NCI-H1048 (cell line): Measurements from ENCODE around the gene SEC31B.
A peak's percentile ranks its signal among the peaks of the same experiment; 100 is the strongest.

Experiments used
- DNase-seq: peaks from one replicate; lab custom pipeline; 2025; lab: John Stamatoyannopoulos, UW

Gene SEC31B, protein sequence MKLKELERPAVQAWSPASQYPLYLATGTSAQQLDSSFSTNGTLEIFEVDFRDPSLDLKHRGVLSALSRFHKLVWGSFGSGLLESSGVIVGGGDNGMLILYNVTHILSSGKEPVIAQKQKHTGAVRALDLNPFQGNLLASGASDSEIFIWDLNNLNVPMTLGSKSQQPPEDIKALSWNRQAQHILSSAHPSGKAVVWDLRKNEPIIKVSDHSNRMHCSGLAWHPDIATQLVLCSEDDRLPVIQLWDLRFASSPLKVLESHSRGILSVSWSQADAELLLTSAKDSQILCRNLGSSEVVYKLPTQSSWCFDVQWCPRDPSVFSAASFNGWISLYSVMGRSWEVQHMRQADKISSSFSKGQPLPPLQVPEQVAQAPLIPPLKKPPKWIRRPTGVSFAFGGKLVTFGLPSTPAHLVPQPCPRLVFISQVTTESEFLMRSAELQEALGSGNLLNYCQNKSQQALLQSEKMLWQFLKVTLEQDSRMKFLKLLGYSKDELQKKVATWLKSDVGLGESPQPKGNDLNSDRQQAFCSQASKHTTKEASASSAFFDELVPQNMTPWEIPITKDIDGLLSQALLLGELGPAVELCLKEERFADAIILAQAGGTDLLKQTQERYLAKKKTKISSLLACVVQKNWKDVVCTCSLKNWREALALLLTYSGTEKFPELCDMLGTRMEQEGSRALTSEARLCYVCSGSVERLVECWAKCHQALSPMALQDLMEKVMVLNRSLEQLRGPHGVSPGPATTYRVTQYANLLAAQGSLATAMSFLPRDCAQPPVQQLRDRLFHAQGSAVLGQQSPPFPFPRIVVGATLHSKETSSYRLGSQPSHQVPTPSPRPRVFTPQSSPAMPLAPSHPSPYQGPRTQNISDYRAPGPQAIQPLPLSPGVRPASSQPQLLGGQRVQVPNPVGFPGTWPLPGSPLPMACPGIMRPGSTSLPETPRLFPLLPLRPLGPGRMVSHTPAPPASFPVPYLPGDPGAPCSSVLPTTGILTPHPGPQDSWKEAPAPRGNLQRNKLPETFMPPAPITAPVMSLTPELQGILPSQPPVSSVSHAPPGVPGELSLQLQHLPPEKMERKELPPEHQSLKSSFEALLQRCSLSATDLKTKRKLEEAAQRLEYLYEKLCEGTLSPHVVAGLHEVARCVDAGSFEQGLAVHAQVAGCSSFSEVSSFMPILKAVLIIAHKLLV

DNA sequence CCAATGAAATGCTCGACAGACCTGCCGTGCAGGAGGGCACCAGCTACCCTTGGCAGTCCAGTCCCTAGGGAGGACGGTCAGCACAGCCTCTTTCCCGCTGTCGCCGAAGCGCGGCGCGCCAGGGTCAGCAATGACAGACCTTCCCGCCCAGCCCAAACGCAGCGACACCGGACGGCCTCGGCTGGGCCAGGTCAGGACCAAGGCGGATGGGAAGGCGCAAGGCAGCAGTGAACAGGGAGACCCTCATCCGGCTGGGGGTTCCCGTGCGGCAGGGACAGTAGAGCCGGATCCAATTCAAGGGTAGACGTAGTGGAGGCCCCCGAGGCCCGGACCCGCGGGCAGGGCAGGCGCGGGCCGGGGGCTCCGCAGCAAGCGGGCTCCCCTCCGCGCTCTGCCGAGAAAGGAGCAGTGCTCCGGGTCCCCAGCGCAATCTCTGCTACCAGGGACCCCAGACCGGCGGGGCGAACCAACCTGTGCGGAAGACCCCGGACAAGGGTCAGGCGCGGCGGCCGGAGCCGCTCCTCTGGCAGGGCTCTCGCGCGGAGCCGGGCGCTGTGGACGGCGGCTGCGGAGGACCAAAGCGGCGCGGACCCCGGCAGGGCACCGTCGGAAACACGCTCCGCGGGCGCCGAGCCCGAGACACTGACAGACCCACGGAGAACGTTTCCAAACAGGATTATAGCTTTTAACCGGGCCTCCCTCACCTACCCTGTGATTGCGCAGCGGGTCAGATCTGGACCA, at the start of gene SEC31B:
TSS of gene SEC31B (minus strand) at position 551 of the 741 bp plus-strand sequence. CDS start 2,909 bp downstream, outside the sequence.
- no peak for DNase-seq

DNA sequence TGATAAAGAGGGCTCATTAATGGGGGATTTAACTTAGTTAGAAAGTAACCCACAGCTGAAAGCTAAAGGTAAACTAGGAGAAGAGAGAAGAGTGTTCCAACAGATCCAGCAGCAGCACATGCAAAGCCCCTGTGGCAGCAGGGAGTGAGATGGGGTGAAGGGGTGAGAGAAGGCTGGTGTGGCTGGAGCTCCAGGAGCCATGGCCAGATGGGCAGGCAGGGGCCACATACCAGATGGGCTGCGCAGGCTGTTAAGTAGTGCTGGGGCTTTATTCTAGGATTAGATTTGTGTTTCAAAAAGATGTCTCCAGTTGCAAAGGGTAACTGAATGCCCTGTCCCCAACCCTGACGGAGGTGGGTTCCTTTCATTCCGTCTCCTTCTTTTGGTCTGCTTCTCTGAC, 49.3 kb upstream of the SEC31B start:
- no peak for DNase-seq

DNA sequence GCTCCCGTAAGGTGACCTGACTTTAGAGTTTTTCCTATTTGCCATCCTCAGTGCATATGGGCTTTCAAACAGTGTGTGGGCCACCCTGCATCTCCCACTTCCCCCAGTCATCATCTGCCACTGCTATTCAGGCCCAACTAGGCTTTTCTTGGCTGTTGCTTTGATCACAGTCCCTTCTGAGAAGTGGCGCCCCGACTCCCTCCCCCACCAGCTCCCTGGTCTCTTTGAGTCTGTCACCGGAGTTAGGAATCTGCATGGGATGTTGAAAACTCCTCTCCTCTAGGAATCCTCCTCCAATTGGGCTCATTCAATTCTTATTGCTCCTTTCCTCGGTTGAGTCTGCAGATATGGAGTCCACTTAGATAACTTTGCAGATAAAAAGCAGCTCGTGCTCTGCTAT, 48.2 kb upstream of the SEC31B start:
- DNase-seq = no peak

DNA sequence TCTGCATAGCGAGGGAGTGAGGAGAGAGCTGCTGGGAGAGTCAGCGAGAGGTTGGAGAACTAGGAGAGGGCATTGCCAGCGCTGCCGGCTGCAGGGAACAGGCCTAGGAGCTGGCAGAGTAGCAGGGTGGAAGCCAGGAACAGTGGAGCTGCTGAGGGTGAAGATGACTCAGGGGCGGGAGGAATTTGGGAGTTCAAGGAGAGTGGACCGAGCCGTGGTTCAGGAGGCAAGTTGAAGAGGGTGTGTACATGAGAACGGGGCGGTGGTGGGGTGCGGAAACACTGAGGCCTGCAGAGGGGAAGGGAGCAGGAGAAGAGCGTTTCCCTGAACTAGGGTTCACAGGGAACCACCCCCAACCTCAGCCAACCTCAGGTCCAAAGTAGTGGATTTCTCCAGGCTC, 47.6 kb upstream of the SEC31B start:
- DNase-seq = no peak

DNA sequence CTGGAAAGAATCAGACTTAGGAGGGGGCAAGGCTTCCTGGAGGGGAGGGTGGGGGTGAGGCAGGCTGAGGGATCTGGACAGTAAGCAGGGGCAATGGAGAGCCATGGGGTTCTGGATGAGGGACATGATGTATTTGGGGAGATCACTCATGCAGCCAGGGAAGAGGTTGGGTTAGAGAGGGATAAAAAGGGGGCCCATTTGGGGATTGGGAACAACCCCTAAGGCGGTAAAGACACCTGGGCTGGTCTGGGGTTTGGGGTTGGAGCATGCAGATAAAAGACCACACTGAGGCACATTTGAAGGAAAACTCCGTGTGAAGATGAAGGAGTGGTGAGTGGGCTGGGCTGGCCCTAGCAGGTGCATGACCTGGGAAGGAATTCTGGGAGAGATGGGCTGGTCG, 46.9 kb upstream of the SEC31B start:
- no peak for DNase-seq

DNA sequence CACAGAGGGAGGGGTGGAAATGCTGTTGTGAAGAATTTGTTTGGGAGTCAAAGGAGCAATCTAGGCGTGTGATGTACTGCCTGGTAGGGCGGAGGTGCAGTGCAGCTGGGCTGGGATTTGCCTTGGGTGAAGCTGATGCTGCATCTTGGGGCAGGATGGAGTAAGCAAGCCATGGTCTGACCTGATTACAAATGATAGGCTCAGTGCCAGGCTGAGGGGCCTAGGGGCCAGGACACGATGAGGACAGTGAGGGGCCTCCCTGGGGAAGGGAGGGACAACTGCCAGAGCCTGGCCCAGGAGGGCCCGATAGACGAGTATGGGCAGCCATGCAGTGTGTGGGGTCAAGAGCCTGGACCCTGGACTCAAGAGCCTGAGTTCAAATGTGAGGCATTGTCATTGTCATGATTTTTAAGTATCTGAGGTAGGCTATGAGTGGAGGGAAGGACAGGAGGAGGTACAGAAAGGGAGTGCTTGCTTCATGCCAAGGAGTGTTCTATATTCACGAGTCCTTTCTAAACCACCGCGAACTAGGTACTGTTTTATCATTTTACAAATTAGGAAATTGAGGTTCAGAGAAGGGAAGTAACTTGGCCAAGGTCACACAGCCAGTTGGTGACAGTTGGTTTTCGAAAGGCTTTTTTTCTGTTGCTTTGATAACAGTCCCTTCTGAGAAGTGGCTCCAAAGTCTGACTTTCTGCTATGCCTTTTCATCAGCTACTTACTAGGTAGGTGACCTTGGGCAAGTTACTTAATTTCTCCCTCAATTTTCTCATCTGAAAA, 45.7 kb upstream of the SEC31B start:
- no peak for DNase-seq

DNA sequence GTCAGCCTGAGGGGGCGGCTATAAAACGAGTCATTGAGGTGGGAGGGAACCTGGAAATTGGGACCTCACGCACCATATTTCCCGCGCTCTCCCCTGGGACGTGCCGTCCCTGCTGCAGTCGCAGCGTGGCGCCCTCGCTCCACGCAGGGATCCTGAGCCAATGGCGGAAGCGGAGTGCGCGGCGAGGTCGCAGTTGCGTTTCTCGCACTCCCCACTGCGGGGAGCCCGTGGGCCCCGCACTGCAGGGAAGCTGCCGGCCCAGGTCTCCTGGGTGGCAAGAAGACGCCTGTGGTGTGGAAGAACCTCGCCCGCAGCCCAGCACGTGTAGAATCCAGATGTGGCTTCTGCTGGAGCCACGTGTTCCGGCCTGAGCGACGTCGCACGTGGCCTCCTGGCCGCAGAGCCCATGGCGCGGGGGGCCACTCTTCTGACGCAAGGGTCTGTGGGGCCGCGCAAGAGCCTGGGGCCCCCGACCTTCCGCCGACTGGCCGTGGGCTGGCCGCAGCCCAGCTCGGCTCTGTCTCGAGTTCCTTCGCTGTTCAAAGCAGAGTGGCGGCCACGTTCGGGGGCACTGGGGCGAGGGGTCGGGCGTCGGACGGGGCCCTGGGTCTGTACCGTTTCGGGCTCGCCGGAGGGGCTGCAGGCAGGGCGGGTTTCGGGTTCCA, 42.5 kb upstream of the SEC31B start:
- peak; percentile 67 for DNase-seq

DNA sequence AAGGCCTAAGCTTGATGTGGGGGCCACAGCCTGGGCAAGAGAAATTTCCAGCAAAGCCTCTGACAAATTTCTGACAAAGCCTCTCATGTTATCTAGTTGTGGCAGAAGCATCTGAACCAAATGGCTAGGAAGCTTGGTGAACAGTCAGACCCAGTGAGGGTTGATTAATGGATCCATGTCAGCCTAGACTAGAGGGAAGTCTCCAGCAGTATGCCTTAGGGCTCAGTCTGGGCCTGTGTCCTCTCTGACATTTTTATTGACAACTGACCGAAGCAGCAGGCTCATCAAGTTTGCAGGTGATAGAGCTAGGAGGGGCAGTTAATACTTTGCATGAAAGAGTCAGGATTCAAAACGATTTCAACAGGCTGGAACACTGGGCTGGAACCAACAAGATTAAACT, 41.3 kb upstream of the SEC31B start:
- no peak for DNase-seq

DNA sequence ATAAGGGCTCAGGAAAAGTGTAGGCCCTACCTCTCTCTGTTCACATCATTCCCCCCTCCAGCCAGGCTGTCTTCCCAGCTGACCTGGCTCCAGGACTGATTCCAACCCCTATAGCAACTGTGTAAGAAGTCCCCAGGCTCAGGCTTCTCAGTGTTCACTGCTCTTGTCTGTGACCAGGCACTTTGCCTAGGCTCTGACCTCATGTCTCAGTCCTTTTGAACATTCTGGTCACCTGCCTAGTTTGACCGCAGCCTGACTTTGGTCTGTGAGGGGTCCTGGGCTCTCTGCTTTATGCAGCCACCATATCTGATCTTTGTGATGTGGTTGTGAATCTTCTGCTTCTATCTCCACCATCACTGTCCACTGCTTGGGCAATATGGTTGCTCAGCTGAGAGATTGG, 40.6 kb upstream of the SEC31B start:
- no peak for DNase-seq

DNA sequence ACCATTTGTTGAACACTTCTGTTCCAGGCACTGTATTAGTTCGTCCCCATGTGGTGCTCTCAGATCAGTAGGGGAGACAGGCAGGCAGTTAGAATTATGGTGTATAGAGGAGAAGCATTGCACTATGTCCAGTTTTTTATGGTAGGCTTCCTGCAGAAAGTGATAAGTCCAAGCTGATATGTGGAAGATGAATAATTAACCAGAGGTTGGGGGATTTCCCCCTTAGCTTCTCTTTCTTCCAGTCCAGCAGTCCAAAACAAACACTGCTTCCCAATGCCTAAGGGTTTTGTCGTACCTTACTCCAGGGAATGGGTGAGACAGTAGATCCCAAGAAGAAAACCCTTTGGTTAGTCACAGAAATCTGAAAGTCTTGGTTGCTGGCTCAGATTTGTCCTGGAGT, 35.2 kb upstream of the SEC31B start:
- DNase-seq = no peak

DNA sequence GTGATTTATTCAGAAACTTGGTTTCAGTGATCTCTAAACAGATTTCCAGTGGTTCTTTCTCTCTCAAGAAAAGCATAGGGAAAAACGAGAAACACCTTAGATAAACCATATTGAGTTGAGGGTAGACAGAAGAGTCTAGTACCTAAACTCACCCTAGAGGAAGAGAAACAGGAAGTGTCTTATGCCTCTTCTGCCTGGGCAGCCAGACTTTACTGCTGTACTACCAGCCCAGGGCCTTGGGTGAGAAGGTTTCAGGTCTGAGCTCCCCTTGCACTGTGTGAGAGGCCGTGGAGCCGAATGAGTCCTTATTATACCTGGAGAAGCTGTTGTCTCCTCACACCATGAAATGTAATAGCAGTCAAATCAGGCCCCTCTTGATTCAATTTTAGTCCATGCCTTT, 34.3 kb upstream of the SEC31B start:
- no peak for DNase-seq

DNA sequence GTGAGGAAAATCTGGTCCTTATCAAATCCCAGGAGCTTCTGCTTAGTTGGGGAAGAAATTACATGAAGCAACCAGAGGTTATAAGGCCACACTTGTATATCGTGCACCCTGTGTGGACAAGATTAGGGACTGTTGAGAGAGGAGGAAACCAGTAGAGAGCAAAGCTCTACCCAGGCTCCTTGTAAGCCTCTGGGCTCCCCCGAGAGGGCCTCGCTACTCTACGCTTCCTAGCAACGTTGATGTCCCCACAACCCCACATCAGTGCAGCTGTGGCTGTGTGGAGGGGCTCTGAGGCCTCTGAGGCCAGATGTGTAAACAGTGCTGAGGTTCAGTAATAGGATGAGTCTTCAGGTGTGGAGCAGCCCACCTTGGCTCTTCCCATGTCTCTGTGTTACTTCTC, 32.1 kb upstream of the SEC31B start:
- DNase-seq = no peak

DNA sequence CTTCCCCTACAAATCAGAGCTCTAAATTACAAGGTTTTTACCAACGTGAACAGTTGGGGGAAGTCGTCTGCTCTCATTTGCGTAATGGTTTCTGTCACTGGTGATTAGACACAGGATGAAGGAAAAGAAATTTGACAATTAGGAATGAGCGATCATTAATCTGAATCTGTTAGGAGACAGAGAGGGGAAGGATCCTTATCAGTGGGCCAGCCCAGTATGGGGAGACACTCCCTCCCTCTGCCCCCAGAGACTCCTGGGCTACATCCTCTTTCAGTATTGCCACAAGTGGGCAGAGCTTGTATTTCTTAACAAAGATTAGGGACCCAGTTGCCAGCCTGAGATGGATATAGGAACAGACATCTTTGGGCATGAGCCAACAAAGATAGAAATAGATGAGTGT, 31.5 kb upstream of the SEC31B start:
- no peak for DNase-seq

DNA sequence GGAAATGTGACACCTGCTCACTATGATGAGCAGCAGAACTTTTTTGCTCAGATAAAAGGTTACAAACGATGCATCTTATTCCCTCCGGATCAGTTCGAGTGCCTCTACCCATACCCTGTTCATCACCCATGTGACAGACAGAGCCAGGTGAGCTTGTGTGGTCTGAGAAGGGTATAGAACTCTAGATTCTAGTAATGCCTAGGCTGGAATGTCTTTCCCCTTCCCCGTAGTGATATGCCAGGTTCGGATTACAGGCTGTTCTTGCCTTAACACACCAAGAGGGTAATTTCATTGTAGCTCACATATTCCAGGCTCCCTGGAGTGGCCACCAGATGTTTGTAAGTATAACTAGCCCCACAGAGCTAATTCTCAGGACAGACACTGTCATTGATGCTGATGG, 25.3 kb upstream of the SEC31B start:
- no peak for DNase-seq

DNA sequence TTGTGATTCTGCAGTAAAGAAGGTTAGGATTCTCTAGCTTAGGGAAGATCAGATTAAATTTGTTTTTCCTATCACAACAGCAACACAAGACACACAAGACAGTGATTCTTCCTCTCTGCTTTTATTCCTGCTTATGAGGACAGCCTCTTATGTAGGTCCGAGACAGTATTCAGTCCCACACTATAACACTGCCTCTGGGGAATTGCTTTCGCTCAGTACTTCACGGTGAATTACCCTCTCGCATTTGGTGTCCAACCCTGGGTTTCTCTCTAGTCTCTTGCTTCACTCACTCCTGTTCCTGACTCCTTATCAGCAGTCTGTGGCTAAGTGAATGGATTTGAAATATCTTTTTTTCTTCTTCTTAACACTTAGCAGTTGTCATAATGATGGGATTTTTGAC, 17.8 kb upstream of the SEC31B start:
- no peak for DNase-seq

DNA sequence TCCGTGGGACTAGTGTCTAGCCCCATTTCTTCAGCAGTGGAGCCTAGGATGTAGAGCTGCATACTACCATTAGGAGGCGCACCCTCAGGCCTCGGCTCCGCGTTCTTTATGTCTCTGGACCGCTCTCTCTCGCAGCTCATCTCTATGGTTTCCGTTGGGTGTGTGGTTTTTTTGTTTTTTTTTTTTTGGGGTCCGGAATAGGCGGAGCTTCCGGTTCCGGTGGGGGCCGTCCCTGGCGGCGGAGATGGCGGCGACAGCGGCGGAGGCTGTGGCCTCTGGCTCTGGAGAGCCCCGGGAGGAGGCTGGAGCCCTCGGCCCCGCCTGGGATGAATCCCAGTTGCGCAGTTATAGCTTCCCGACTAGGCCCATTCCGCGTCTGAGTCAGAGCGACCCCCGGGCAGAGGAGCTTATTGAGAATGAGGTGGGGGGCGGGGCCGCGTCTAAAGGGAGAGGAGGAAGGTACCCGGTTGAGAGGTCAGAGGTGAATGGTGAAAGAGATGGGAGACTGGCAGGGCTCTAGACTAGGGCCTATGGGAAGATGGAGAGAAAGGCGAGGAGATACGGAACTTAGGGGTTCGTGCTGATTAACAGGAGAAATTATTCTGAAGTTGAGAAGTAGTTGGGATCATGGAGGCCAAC, 16.2 kb upstream of the SEC31B start, which contains the start of gene HIF1AN:
TSS of gene HIF1AN (plus strand) at position 229 of the 639 bp plus-strand sequence. CDS start at position 245, 16 bp downstream.
- DNase-seq = peak; percentile 92

DNA sequence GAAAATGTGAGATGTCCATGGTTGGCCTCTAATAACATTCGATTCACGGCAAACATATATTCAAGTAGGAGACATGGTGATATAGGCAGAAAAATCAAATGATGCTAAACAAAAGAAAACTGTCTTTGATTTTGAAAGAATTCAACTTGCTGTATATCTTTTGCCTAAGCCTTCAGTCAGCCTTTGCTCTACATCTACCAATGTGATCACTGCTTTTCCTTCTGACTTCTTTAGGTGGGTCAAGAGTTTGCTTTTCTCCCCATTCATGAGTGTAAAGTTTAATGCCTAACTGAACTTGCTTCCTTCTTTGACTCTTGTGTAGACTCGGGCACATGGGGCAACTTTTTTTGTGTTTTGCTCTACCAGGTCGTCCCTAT, 15.7 kb upstream of the SEC31B start:
- DNase-seq = no peak

DNA sequence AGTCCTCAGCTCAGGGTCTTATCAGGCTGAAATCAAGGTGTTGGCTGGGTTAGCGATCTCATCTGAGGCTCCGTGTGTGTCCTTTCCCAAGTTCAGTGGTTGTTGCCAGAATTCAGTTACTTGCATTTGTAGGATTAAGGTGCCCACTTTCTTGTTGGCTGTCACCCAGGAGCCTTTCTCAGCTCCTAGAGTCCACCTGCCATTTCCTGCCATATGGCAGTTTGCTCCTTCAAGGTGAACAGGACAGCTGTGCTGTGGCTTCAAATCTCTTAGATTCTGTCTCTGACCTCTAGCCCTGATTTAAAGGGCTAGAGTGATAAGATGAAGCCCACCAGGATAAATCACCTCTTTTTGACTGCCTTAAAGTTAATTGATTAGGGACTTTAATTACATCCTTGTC, 15.1 kb upstream of the SEC31B start:
- DNase-seq = no peak

DNA sequence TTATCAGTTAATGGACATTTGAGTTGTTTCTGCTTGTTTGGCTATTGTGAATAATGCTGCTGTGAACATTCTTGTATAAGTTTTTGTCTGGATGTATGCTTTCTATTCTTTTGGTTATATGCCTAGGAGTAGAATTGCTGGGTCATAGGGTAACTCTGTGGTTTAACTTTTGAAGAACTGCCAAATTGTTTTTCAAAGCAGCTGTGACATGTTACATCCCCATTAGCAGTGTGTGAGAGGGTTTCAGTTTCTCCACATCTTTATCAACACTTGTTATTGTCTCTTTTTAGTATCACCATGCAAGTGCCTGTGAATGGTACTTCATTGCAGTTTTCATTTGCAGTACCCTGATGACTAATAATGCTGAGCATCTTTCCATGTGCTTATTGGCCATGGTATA, 12.1 kb upstream of the SEC31B start:
- DNase-seq = no peak
